ENCODE data around the gene BCL6B.

Gene BCL6B

GRCh38 chr17:7029659-7030058 is 6.8 kb downstream of the BCL6B start:
- no peak overlapping the region for H3K4me3 ChIP-seq (ENCODE audit: low read depth, low read length)

GRCh38 chr17:7034955-7035590 is 12.2 kb downstream of the BCL6B start:
- TF ChIP-seq POLR2A (IDR thresholded peaks at IDR 0.05; ENCODE audit: extremely low read depth, insufficient read length) (no peak), CTCF (IDR thresholded peaks at IDR 0.05; ENCODE audit: low read depth, low read length) (no peak), MYC (IDR thresholded peaks at IDR 0.05; ENCODE audit: low read depth, low read length) (no peak), MAX (IDR thresholded peaks at IDR 0.05; ENCODE audit: low read depth, low read length) (no peak)
- DNase-seq (ENCODE audit: low read depth), result no peak
- peak overlapping the region; percentile 81 for H3K4me3 ChIP-seq (ENCODE audit: low read depth, low read length)

More at GRCh38 chr17:7029659-7030058, 6.8 kb downstream of the BCL6B start:
- no peak for TF ChIP-seq MAX (IDR thresholded peaks at IDR 0.05; ENCODE audit: low read depth, low read length)
- TF ChIP-seq MYC (IDR thresholded peaks at IDR 0.05; ENCODE audit: low read depth, low read length), result no peak
- no peak for DNase-seq (ENCODE audit: low read depth)

- TF ChIP-seq MAX (IDR thresholded peaks at IDR 0.05; ENCODE audit: low read depth, low read length) (peak; percentile 93), POLR2A (IDR thresholded peaks at IDR 0.05; ENCODE audit: extremely low read depth, insufficient read length) (peak; percentile 85), CTCF (IDR thresholded peaks at IDR 0.05; ENCODE audit: low read depth, low read length) (no peak)
These were observed 12.9 kb downstream of the BCL6B start, which contains the start of gene SLC16A13 for GRCh38 chr17:7035591-7036368. Gene SLC16A13, plus strand, starts transcription at chr17:7036015. Its CDS starts 368 bp downstream, at chr17:7036383.

GRCh38 chr17:7038025-7038862 is 15.4 kb downstream of the BCL6B start:
- DNase-seq (ENCODE audit: low read depth), result no peak
- H3K4me3 ChIP-seq (ENCODE audit: low read depth, low read length), result no peak overlapping the region
- TF ChIP-seq MYC (IDR thresholded peaks at IDR 0.05; ENCODE audit: low read depth, low read length) (no peak), MAX (IDR thresholded peaks at IDR 0.05; ENCODE audit: low read depth, low read length) (no peak), POLR2A (IDR thresholded peaks at IDR 0.05; ENCODE audit: extremely low read depth, insufficient read length) (no peak), CTCF (IDR thresholded peaks at IDR 0.05; ENCODE audit: low read depth, low read length) (no peak)

More at GRCh38 chr17:7035591-7036368, 12.9 kb downstream of the BCL6B start, which contains the start of gene SLC16A13:
- DNase-seq (ENCODE audit: low read depth), result peak; percentile 94
- peak within 1 kb of the TSS; percentile 81 for H3K4me3 ChIP-seq (ENCODE audit: low read depth, low read length)

GRCh38 chr17:7039832-7040231 is 17.0 kb downstream of the BCL6B start:
- no peak overlapping the region for H3K4me3 ChIP-seq (ENCODE audit: low read depth, low read length)
- no peak for DNase-seq (ENCODE audit: low read depth)
- TF ChIP-seq MYC (IDR thresholded peaks at IDR 0.05; ENCODE audit: low read depth, low read length) (no peak), POLR2A (IDR thresholded peaks at IDR 0.05; ENCODE audit: extremely low read depth, insufficient read length) (no peak), MAX (IDR thresholded peaks at IDR 0.05; ENCODE audit: low read depth, low read length) (no peak), CTCF (IDR thresholded peaks at IDR 0.05; ENCODE audit: low read depth, low read length) (no peak)

Data from NB4 (cell line).